Mucosa of descending colon (tissue), 3 donors: ENCODE results near the gene SARM1. TPM values are rescaled to one million over a fixed set of nuclear protein-coding genes. Genes with fewer than 3 reads are reported as not detected.

Experiments
- ATAC-seq: fragments of 200-7000 bp; cut with Tn5 transposase; one replicate; pipeline ENCODE4 v1.9.1; 2020; ENCODE audit warnings: mild to moderate bottlenecking, moderate library complexity
- DNase-seq, 3 donors: peaks; one replicate each; pipeline ENCODE4 v3.0.0-alpha.2; 2020
- H3K36me3 ChIP-seq: fragments of 200-600 bp; one replicate; pipeline ENCODE4 v1.8.0; 2021; ENCODE audit warnings: low read depth, mild to moderate bottlenecking
- H3K4me1 ChIP-seq: fragments of 200-600 bp; one replicate; pipeline ENCODE4 v1.8.0; 2021; ENCODE audit warnings: low read depth, mild to moderate bottlenecking
- H3K4me3 ChIP-seq: fragments of 200-600 bp; one replicate; pipeline ENCODE4 v1.8.0; 2021; ENCODE audit warnings: mild to moderate bottlenecking
- H3K9me3 ChIP-seq: fragments of 200-600 bp; one replicate; pipeline ENCODE4 v1.8.0; 2021; ENCODE audit warnings: mild to moderate bottlenecking
- CTCF ChIP-seq: fragments of 200-600 bp; IDR thresholded peaks from one replicate; pipeline ENCODE4 v1.8.0; 2022; ENCODE audit warnings: antibody characterized with exemption, mild to moderate bottlenecking
- intact Hi-C, 2 donors: fragments of 100-400 bp; cut with DNase I in 1 of 2; cut with micrococcal nuclease in 1 of 2; formaldehyde crosslinking; loops; one replicate each; pipeline versions ENCODE4 v1.11.0 to v1.11.1; 2022; cut with DNase I, micrococcal nuclease
- total RNA-seq, 3 donors: library from RNA; stranded (reverse); fragmentation: NEBNext Ultra II Directional in 2 of 3; extraction: Animal tissue kit (Norgen Biotek cat#: 25700) in 2 of 3; gene quantifications; one replicate each; pipeline versions ENCODE4 v1.2.1 to v1.2.4, GENCODE V29; 2021 to 2023
- donor health status: DM: no; HTN: no; CAD: no; lungs with moderate emphysema.
- donor health status: DM: no; HTN: no; CAD: no.
- donor health status: DM: no; HTN: yes; CAD: no.

The SARM1 gene
- total RNA-seq, 3 donors from 2014 or later = 12.8 to 16.4 (median 15.0) TPM

GRCh38 chr17:28397275-28397674 is 25.8 kb downstream of the SARM1 start:
- no peak for ATAC-seq
- TF ChIP-seq CTCF = no peak
- DNase-seq = no peak
- no peaks in the 10 kb centered on the region for H3K4me1 ChIP-seq
- no peak overlapping the region for H3K4me3 ChIP-seq
- no peaks in the 10 kb centered on the region for H3K9me3 ChIP-seq
- intact Hi-C loops = no loop called here
- H3K36me3 ChIP-seq = no peaks in the 10 kb centered on the region

GRCh38 chr17:28397687-28398279 is 26.3 kb downstream of the SARM1 start:
- no peaks in the 10 kb centered on the region for H3K4me1 ChIP-seq
- DNase-seq (no peak), ATAC-seq (peak; percentile 5)
- no peaks in the 10 kb centered on the region for H3K36me3 ChIP-seq
- H3K9me3 ChIP-seq = no peaks in the 10 kb centered on the region
- no peak for TF ChIP-seq CTCF
- intact Hi-C loops = no loop called here
- H3K4me3 ChIP-seq = no peak overlapping the region

- Histone ChIP-seq H3K4me3 (no peak overlapping the region), H3K4me1 (no peaks in the 10 kb centered on the region), H3K36me3 (no peaks in the 10 kb centered on the region), H3K9me3 (no peaks in the 10 kb centered on the region)
- ATAC-seq = peak; percentile 22
- intact Hi-C loops = no loop called here
- DNase-seq = no peak
- TF ChIP-seq CTCF = no peak
Measured at GRCh38 chr17:28398280-28398981, 26.9 kb downstream of the SARM1 start.

- no peak for TF ChIP-seq CTCF
- no peaks in the 10 kb centered on the region for H3K36me3 ChIP-seq
- H3K4me3 ChIP-seq = no peak overlapping the region
- DNase-seq (no peak), ATAC-seq (no peak)
- no peaks in the 10 kb centered on the region for H3K9me3 ChIP-seq
- H3K4me1 ChIP-seq = peaks cover under 1% of the 10 kb centered on the region
- intact Hi-C loops = no loop called here
Measured at GRCh38 chr17:28399808-28400207, 28.3 kb downstream of the SARM1 start.

GRCh38 chr17:28402224-28402630 is 30.7 kb downstream of the SARM1 start:
- no peaks in the 10 kb centered on the region for H3K36me3 ChIP-seq
- peaks cover 9% of the 10 kb centered on the region for H3K4me1 ChIP-seq
- intact Hi-C loops = no loop called here
- ATAC-seq (no peak), DNase-seq (no peak)
- no peak for TF ChIP-seq CTCF
- H3K9me3 ChIP-seq = no peaks in the 10 kb centered on the region
- no peak overlapping the region for H3K4me3 ChIP-seq
